Measurements from ENCODE around the gene SWT1.
"Not testable (repeated sequence)": the region's sequence is repeated elsewhere in the genome, so short reads cannot be mapped to it uniquely, and the experiment has no call there.

SWT1 gene

DNA sequence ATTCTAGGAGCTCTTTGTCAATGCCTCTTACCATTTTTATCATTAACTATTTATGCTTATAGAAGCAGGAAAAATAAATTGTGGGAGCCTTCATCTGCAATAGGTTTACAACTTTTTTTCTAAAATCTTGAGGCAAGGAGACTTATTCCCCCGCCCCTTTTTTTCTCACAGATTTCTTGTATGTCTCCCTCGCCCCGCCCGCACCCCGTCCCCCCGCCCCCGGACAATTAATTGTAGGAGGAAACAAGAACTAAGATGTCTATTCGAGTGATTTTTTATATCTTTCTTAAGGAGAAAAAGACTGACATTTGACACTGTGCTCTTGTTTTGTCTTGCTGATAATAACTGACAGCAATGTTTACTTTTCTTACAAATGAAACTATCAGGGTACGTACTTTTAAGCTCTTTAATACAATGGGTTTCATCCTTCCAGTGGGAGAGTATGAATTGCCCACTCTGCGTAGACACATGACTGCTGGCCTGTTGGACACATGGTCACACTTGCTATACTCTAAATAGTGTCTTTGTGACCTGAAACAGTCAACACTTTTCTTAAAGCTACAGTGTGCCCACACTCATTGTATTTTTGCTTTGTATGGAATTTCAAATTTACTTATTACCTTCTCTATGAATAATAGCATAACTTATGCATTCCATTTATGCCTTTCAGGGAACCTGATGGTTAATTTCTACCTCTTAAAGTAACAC, 161.6 kb downstream of the SWT1 start:
- no peak for DNase-seq
- no peak overlapping the region for H3K23ac ChIP-seq (ENCODE audit: low read length in 2 of 2)
- 67% methylated on average over 10 of the region's 10 CpGs for WGBS
- H3K27me3 ChIP-seq (ENCODE audit: control insufficient read depth in 1 of 2, insufficient read depth in 1 of 2, low read length in 2 of 2) = no peaks in the 10 kb centered on the region
- no peak overlapping the region for H4K8ac ChIP-seq (ENCODE audit: low read length)
- H3K4me2 ChIP-seq (ENCODE audit: low read length, poor library complexity, severe bottlenecking) = no peak overlapping the region
- no peak overlapping the region for H4K91ac ChIP-seq (ENCODE audit: low read length)
- peaks cover 3% of the 10 kb centered on the region for H3K4me1 ChIP-seq (ENCODE audit: control insufficient read depth, insufficient read depth, low read depth, low read length)
- H3K4ac ChIP-seq (ENCODE audit: low read depth in 1 of 2, low read length in 2 of 2) = no peak overlapping the region
- no peak overlapping the region for H3K18ac ChIP-seq (ENCODE audit: low read depth in 1 of 2, low read length in 2 of 2)
- no peak overlapping the region for H2BK5ac ChIP-seq (ENCODE audit: low read depth, low read length, poor library complexity, severe bottlenecking)
- H2BK12ac ChIP-seq (ENCODE audit: low read length in 2 of 2) = no peak overlapping the region
- H3K79me1 ChIP-seq (replicated peaks; ENCODE audit: low read length, poor library complexity, severe bottlenecking) = no peaks in the 10 kb centered on the region
- H3K9me3 ChIP-seq (ENCODE audit: control insufficient read depth, low read length) = no peaks in the 10 kb centered on the region
- no peak overlapping the region for H2BK120ac ChIP-seq (ENCODE audit: low read depth, low read length)
- H2AFZ ChIP-seq (ENCODE audit: low read depth, low read length) = no peak overlapping the region
- H3K27ac ChIP-seq (ENCODE audit: low read length, poor library complexity, severe bottlenecking) = peak overlapping the region; percentile 67
- no peak overlapping the region for H3K14ac ChIP-seq (ENCODE audit: low read length in 2 of 2)
- no peak overlapping the region for H2AK5ac ChIP-seq (ENCODE audit: low read length, severe bottlenecking)
- H3K9ac ChIP-seq (ENCODE audit: low read length) = peak overlapping the region; percentile 84
- no peaks in the 10 kb centered on the region for H3K36me3 ChIP-seq (ENCODE audit: control insufficient read depth in 1 of 2, insufficient read depth in 2 of 2, low read depth in 1 of 2, low read length in 2 of 2)
- no peak overlapping the region for H2BK15ac ChIP-seq (ENCODE audit: low read depth, poor library complexity, severe bottlenecking)
- H3K4me3 ChIP-seq (ENCODE audit: insufficient read depth in 1 of 2, low read depth in 1 of 2, low read length in 2 of 2) = peak overlapping the region in 1 of 2 experiments; percentile 97

- Histone ChIP-seq H4K91ac (ENCODE audit: low read length) (no peak overlapping the region), H3K9ac (ENCODE audit: low read length) (no peak overlapping the region), H2AFZ (ENCODE audit: low read depth, low read length) (no peak overlapping the region), H4K8ac (ENCODE audit: low read length) (no peak overlapping the region), H3K14ac (ENCODE audit: low read length in 2 of 2) (no peak overlapping the region), H3K4me3 (ENCODE audit: insufficient read depth in 1 of 2, low read depth in 1 of 2, low read length in 2 of 2) (peak overlapping the region in 1 of 2 experiments; percentile 61), H3K27me3 (ENCODE audit: control insufficient read depth in 1 of 2, insufficient read depth in 1 of 2, low read length in 2 of 2) (no peaks in the 10 kb centered on the region), H2AK5ac (ENCODE audit: low read length, severe bottlenecking) (no peak overlapping the region), H3K18ac (ENCODE audit: low read depth in 1 of 2, low read length in 2 of 2) (no peak overlapping the region), H3K4ac (ENCODE audit: low read depth in 1 of 2, low read length in 2 of 2) (no peak overlapping the region), H3K79me1 (replicated peaks; ENCODE audit: low read length, poor library complexity, severe bottlenecking) (no peaks in the 10 kb centered on the region), H2BK15ac (ENCODE audit: low read depth, poor library complexity, severe bottlenecking) (no peak overlapping the region), H3K36me3 (ENCODE audit: control insufficient read depth in 1 of 2, insufficient read depth in 2 of 2, low read depth in 1 of 2, low read length in 2 of 2) (no peaks in the 10 kb centered on the region), H2BK5ac (ENCODE audit: low read depth, low read length, poor library complexity, severe bottlenecking) (no peak overlapping the region), H3K9me3 (ENCODE audit: control insufficient read depth, low read length) (no peaks in the 10 kb centered on the region), H2BK120ac (ENCODE audit: low read depth, low read length) (no peak overlapping the region), H3K4me2 (ENCODE audit: low read length, poor library complexity, severe bottlenecking) (no peak overlapping the region), H3K4me1 (ENCODE audit: control insufficient read depth, insufficient read depth, low read depth, low read length) (peaks cover 3% of the 10 kb centered on the region), H3K27ac (ENCODE audit: low read length, poor library complexity, severe bottlenecking) (no peak overlapping the region), H3K23ac (ENCODE audit: low read length in 2 of 2) (no peak overlapping the region), H2BK12ac (ENCODE audit: low read length in 2 of 2) (no peak overlapping the region)
- WGBS = no CpG with 5 or more reads among the region's 1 CpG
- DNase-seq = no peak
Observed at GRCh38 chr1:185319139-185319475, 162.1 kb downstream of the SWT1 start.

DNA sequence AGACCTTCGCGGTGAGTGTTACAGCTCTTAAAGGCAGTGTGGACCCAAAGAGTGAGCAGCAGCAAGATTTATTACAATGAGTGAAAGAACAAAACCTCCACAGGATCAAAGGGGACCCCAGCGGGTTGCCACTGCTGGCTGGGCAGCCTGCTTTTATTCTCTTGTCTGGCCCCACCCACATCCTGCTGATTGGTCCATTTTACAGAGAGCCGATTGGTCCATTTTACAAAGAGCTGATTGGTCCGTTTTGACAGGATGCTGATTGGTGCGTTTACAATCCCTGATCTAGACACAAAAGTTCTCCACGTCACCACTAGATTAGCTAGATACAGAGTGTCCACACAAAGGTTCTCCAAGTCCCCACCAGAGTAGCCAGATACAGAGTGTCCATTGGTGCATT, 164.1 kb downstream of the SWT1 start:
- H3K14ac ChIP-seq (ENCODE audit: low read length in 2 of 2); H3K4me3 ChIP-seq (ENCODE audit: insufficient read depth in 1 of 2, low read depth in 1 of 2, low read length in 2 of 2); H2AFZ ChIP-seq (ENCODE audit: low read depth, low read length); H3K79me1 ChIP-seq (replicated peaks; ENCODE audit: low read length, poor library complexity, severe bottlenecking); H3K4me2 ChIP-seq (ENCODE audit: low read length, poor library complexity, severe bottlenecking); DNase-seq; H3K9ac ChIP-seq (ENCODE audit: low read length); H2BK5ac ChIP-seq (ENCODE audit: low read depth, low read length, poor library complexity, severe bottlenecking); H3K27me3 ChIP-seq (ENCODE audit: control insufficient read depth in 1 of 2, insufficient read depth in 1 of 2, low read length in 2 of 2); H3K18ac ChIP-seq (ENCODE audit: low read depth in 1 of 2, low read length in 2 of 2); H3K23ac ChIP-seq (ENCODE audit: low read length in 2 of 2); H3K4ac ChIP-seq (ENCODE audit: low read depth in 1 of 2, low read length in 2 of 2); H4K8ac ChIP-seq (ENCODE audit: low read length); H3K36me3 ChIP-seq (ENCODE audit: control insufficient read depth in 1 of 2, insufficient read depth in 2 of 2, low read depth in 1 of 2, low read length in 2 of 2); H3K9me3 ChIP-seq (ENCODE audit: control insufficient read depth, low read length); H2BK12ac ChIP-seq (ENCODE audit: low read length in 2 of 2); H3K27ac ChIP-seq (ENCODE audit: low read length, poor library complexity, severe bottlenecking); H2AK5ac ChIP-seq (ENCODE audit: low read length, severe bottlenecking); H3K4me1 ChIP-seq (ENCODE audit: control insufficient read depth, insufficient read depth, low read depth, low read length); H2BK120ac ChIP-seq (ENCODE audit: low read depth, low read length); H2BK15ac ChIP-seq (ENCODE audit: low read depth, poor library complexity, severe bottlenecking); H4K91ac ChIP-seq (ENCODE audit: low read length): not testable (repeated sequence)
- 98% methylated on average over 7 of the region's 7 CpGs for WGBS

DNA sequence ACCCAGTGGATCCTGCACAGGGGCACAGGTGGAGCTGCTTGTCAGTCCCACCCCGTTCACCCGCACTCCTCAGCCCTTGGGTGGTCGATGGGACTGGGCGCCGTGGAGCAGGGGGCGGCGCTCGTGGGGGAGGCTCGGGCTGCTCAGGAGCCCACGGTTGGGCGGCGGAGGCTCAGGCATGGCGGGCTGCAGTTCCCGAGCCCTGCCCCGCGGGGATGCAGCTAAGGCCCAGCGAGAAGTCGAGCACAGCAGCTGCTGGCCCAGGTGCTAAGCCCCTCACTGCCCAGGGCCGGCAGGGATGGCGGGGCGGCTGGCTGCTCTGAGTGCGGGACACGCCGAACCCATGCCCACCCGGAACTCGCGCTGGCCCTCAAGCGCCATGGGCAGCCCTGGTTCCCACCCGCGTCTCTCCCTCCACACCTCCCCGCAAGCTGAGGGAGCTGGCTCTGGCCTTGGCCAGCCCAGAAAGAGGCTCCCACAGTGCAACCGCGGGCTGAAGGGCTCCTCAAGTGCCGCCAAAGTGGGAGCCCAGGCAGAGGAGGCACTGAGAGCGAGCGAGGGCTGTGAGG, 164.8 kb downstream of the SWT1 start:
- H3K23ac ChIP-seq (ENCODE audit: low read length in 2 of 2) = not testable (repeated sequence)
- WGBS = over 99% methylated on average over 32 of the region's 36 CpGs

More for the DNA sequence above, 164.8 kb downstream of the SWT1 start:
- not testable (repeated sequence) for H3K4me2 ChIP-seq (ENCODE audit: low read length, poor library complexity, severe bottlenecking); H2AFZ ChIP-seq (ENCODE audit: low read depth, low read length); H3K4me3 ChIP-seq (ENCODE audit: insufficient read depth in 1 of 2, low read depth in 1 of 2, low read length in 2 of 2); H2AK5ac ChIP-seq (ENCODE audit: low read length, severe bottlenecking); H4K8ac ChIP-seq (ENCODE audit: low read length); H3K18ac ChIP-seq (ENCODE audit: low read depth in 1 of 2, low read length in 2 of 2); H3K9ac ChIP-seq (ENCODE audit: low read length); H3K4me1 ChIP-seq (ENCODE audit: control insufficient read depth, insufficient read depth, low read depth, low read length); H4K91ac ChIP-seq (ENCODE audit: low read length); H2BK15ac ChIP-seq (ENCODE audit: low read depth, poor library complexity, severe bottlenecking); H3K27ac ChIP-seq (ENCODE audit: low read length, poor library complexity, severe bottlenecking); H3K27me3 ChIP-seq (ENCODE audit: control insufficient read depth in 1 of 2, insufficient read depth in 1 of 2, low read length in 2 of 2); DNase-seq; H2BK120ac ChIP-seq (ENCODE audit: low read depth, low read length); H3K4ac ChIP-seq (ENCODE audit: low read depth in 1 of 2, low read length in 2 of 2); H3K36me3 ChIP-seq (ENCODE audit: control insufficient read depth in 1 of 2, insufficient read depth in 2 of 2, low read depth in 1 of 2, low read length in 2 of 2); H2BK5ac ChIP-seq (ENCODE audit: low read depth, low read length, poor library complexity, severe bottlenecking); H3K9me3 ChIP-seq (ENCODE audit: control insufficient read depth, low read length); H2BK12ac ChIP-seq (ENCODE audit: low read length in 2 of 2); H3K79me1 ChIP-seq (replicated peaks; ENCODE audit: low read length, poor library complexity, severe bottlenecking)
- peak overlapping the region in 1 of 2 experiments; percentile 20 for H3K14ac ChIP-seq (ENCODE audit: low read length in 2 of 2)
